ENCODE data around the gene MYO7B. TPM values are rescaled to one million over a fixed set of nuclear protein-coding genes. Genes with fewer than 3 reads are reported as not detected.

Gene MYO7B
- total RNA-seq, 1 donor from 2014 or later = 0.29 TPM

GRCh38 chr2:127628767-127629614, 93.5 kb downstream of the MYO7B start:
- no peak for TF ChIP-seq CTCF (IDR thresholded peaks at IDR 0.05; ENCODE audit: partially characterized antibody, unreplicated experiment)
- H3K9me3 Mint-ChIP-seq (ENCODE audit: unreplicated experiment) = peaks cover 2% of the 10 kb centered on the region
- no peak overlapping the region for H3K4me3 Mint-ChIP-seq (ENCODE audit: unreplicated experiment)
- H3K27me3 Mint-ChIP-seq (ENCODE audit: unreplicated experiment) = peaks cover 2% of the 10 kb centered on the region
- H3K36me3 Mint-ChIP-seq (ENCODE audit: unreplicated experiment) = no peaks in the 10 kb centered on the region
- H3K4me1 Mint-ChIP-seq (ENCODE audit: low read depth, unreplicated experiment) = no peaks in the 10 kb centered on the region
- no peak for DNase-seq
- H3K27ac Mint-ChIP-seq (ENCODE audit: unreplicated experiment) = no peak overlapping the region

GRCh38 chr2:127629637-127630036, 94.2 kb downstream of the MYO7B start:
- DNase-seq = no peak
- no peak overlapping the region for H3K27ac Mint-ChIP-seq (ENCODE audit: unreplicated experiment)
- H3K4me3 Mint-ChIP-seq (ENCODE audit: unreplicated experiment) = no peak overlapping the region
- H3K9me3 Mint-ChIP-seq (ENCODE audit: unreplicated experiment) = peaks cover 2% of the 10 kb centered on the region
- no peaks in the 10 kb centered on the region for H3K4me1 Mint-ChIP-seq (ENCODE audit: low read depth, unreplicated experiment)
- no peak for TF ChIP-seq CTCF (IDR thresholded peaks at IDR 0.05; ENCODE audit: partially characterized antibody, unreplicated experiment)
- H3K27me3 Mint-ChIP-seq (ENCODE audit: unreplicated experiment) = peaks cover 2% of the 10 kb centered on the region
- no peaks in the 10 kb centered on the region for H3K36me3 Mint-ChIP-seq (ENCODE audit: unreplicated experiment)

GRCh38 chr2:127630096-127630863, 94.8 kb downstream of the MYO7B start:
- TF ChIP-seq CTCF (IDR thresholded peaks at IDR 0.05; ENCODE audit: partially characterized antibody, unreplicated experiment) = no peak
- H3K27me3 Mint-ChIP-seq (ENCODE audit: unreplicated experiment) = peaks cover 2% of the 10 kb centered on the region
- H3K4me3 Mint-ChIP-seq (ENCODE audit: unreplicated experiment) = no peak overlapping the region
- no peak overlapping the region for H3K27ac Mint-ChIP-seq (ENCODE audit: unreplicated experiment)
- no peaks in the 10 kb centered on the region for H3K4me1 Mint-ChIP-seq (ENCODE audit: low read depth, unreplicated experiment)
- H3K36me3 Mint-ChIP-seq (ENCODE audit: unreplicated experiment) = no peaks in the 10 kb centered on the region
- peaks cover 2% of the 10 kb centered on the region for H3K9me3 Mint-ChIP-seq (ENCODE audit: unreplicated experiment)
- no peak for DNase-seq

GRCh38 chr2:127630864-127631540, 95.5 kb downstream of the MYO7B start:
- no peak for TF ChIP-seq CTCF (IDR thresholded peaks at IDR 0.05; ENCODE audit: partially characterized antibody, unreplicated experiment)
- Mint-ChIP-seq H3K4me3 (ENCODE audit: unreplicated experiment) (no peak overlapping the region), H3K9me3 (ENCODE audit: unreplicated experiment) (no peaks in the 10 kb centered on the region)

More at GRCh38 chr2:127630864-127631540, 95.5 kb downstream of the MYO7B start:
- Mint-ChIP-seq H3K27ac (ENCODE audit: unreplicated experiment) (no peak overlapping the region), H3K4me1 (ENCODE audit: low read depth, unreplicated experiment) (no peaks in the 10 kb centered on the region), H3K36me3 (ENCODE audit: unreplicated experiment) (no peaks in the 10 kb centered on the region), H3K27me3 (ENCODE audit: unreplicated experiment) (peaks cover under 1% of the 10 kb centered on the region)
- no peak for DNase-seq

Data from glutamatergic neuron (in vitro differentiated cells).